COR-L47 (cell line): ENCODE results near the gene CEBPB.
A peak's percentile ranks its signal among the peaks of the same experiment; 100 is the strongest.
"Not testable (repeated sequence)": the region's sequence is repeated elsewhere in the genome, so short reads cannot be mapped to it uniquely, and the experiment has no call there.

Experiments used
- DNase-seq: peaks from one replicate; lab custom pipeline; 2025; lab: John Stamatoyannopoulos, UW

The CEBPB gene

DNA sequence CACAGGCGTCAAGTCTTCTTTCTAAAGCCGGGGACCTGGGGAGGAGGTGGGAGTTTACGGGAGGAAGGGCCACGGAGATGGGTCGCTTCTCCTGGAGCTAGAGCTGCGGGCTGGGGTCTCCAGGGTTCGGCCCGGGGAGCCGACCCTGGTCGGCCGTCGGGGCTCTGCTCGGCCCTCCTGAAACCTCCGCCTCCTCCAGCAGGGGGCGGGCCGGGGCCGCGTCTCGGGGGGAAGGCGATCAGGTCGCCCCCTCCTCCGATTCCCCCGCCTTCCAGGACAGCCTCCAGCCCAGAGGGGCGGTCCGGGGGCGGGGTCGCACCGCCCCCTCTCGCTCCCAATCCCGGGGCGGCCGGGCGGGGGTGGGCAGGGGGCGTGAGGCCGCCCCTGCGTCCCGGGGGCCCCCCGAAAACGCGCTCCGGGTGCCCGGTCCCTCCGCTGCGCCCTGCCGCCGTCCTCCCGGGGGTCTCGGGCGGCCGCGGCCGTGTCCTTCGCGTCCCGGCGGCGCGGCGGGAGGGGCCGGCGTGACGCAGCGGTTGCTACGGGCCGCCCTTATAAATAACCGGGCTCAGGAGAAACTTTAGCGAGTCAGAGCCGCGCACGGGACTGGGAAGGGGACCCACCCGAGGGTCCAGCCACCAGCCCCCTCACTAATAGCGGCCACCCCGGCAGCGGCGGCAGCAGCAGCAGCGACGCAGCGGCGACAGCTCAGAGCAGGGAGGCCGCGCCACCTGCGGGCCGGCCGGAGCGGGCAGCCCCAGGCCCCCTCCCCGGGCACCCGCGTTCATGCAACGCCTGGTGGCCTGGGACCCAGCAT, at the start of gene CEBPB:
Gene CEBPB, plus strand, starts transcription at position 580 of the 814 bp plus-strand sequence. Its CDS starts 204 bp downstream, at position 784.
- DNase-seq: peak; percentile 77

DNA sequence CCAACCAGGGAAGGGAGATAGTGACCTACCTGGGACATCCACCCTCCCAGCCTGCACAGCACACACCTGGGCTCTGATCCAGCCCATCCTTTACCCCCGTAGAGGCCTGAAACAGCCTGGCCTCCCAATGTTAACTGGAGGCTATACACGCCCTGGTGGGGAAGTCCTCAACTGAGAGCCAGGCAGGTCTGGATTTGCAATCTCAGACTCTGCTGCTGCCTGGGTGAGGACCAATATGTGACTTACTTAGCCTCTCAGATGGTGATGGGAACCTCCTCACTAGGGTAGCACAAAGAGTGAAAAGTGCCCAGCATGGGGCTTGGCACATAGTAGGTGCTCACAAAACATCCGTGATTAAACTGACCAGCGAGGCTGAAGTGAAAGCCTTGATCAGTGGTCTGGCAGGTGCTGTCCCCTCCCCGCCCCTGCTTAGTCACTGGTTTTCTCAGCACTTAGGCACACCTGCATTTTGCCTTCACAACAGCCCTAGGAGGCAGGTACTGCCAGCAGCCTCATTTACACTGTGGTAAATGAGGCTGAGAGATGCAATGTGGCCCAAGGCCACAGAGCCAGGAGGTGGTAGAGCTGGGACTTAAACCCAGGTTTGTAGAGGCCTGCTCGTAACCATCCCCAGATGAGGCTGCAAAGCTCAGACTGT, 49.5 kb upstream of the CEBPB start:
- DNase-seq: no peak

DNA sequence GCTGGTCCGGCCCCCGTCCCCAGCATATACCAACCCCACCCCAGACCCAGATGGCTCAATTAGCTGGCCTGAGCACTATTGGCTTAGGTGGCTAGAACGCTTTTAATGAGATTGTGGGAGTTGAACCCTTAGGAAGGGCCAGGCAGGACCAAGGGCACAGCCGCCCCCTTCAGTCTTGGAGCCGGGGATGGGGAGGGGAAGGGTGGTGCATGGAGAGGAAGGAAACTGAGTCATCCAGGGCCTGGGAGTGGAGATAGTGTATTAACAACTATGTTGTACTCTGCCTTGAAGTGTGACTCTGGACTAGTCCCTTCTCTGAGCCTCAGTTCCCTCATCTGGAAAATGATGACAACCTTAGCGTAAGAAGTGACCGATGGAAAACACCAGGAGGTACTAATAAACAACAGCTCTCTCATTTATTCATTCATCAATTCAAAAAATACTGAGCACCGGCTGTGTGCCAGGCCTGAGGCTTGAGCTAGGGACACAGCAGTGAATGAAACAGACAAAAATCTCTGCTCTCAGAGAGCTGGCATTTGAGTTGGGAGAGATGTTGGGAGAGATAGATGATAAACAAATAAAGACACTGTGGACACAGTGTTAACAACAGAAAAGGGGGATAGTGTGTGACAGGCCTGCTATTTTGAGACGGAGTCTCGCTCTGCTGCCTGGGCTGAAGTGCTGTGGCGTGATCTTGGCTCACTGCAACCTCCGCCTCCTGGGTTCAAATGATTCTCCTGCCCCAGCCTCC, 48.6 kb upstream of the CEBPB start:
- no peak for DNase-seq

DNA sequence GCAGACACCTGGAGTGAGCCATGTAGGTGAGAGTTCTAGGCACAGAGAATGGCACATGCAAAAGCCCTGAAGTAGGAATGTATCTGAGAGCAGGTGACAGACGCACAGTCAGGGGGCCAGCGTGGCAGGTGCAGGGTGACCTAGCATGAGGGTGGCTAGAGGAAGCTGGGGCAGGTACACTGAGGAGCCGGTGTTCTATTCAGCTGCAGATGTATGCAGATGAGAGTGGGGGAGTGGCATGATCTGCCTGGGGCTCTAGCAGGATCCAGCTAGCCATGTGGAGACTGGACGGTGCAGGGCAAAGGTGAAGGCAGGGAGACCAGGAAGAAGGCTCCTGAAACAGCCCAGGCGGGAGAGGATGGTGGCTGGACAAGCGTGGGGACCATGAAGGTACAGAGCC, 47.8 kb upstream of the CEBPB start:
- DNase-seq: no peak

DNA sequence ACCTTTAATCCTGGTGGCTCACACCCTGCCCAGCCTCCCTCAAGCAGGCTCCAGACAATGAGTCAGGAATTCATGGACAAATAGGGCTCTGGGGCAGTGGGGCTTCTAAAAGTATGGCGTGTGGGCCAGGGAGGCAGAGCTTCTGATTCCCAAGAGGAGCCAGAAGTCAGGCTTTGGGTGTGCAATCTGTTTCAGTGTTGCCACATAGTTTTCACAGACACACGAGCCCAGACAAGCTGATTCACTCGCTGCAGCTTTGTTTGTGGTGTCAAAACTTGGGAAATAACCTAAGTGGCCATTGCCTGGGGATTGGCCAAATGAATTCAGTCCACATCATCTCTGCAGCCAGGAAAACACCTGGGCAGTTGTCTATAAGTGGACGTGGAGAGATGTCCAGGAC, 46.3 kb upstream of the CEBPB start:
- DNase-seq: no peak

DNA sequence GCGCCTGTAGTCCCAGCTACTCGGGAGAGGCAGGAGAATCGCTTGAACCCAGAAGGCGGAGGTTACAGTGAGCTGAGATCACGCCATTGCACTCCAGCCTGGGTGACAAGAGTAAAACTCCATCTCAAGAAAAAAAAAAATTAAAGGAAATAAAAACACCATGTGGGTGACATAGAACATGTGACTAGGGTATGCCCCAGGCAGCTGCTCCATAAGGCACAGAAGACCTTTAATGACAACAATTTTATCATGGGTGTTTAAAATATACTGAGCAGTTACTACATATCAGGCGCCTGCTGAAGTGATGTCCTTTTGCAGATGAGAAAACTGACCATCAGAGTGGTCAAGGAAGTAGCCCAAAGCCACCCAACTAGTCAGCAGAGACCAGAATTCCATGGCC, 45.1 kb upstream of the CEBPB start:
- no peak for DNase-seq

DNA sequence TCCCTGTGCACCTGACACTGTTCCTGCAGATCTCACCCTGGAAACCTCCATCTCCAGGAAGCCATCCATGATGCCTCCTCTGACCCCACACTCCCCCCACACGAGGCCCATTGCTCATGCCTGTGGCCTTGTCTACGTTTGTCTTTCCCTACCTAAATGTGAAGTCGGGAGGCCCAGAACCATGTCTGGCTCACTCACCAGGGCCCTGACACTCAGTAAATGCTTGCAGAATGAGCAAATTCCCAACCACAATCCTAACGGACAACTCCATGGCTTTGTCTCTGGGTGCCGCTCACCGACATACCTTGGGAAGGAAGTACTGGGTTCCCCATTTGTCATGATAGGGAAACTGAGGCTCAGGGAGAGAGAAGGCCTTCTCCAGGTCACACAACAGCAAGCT, 44.4 kb upstream of the CEBPB start:
- no peak for DNase-seq

DNA sequence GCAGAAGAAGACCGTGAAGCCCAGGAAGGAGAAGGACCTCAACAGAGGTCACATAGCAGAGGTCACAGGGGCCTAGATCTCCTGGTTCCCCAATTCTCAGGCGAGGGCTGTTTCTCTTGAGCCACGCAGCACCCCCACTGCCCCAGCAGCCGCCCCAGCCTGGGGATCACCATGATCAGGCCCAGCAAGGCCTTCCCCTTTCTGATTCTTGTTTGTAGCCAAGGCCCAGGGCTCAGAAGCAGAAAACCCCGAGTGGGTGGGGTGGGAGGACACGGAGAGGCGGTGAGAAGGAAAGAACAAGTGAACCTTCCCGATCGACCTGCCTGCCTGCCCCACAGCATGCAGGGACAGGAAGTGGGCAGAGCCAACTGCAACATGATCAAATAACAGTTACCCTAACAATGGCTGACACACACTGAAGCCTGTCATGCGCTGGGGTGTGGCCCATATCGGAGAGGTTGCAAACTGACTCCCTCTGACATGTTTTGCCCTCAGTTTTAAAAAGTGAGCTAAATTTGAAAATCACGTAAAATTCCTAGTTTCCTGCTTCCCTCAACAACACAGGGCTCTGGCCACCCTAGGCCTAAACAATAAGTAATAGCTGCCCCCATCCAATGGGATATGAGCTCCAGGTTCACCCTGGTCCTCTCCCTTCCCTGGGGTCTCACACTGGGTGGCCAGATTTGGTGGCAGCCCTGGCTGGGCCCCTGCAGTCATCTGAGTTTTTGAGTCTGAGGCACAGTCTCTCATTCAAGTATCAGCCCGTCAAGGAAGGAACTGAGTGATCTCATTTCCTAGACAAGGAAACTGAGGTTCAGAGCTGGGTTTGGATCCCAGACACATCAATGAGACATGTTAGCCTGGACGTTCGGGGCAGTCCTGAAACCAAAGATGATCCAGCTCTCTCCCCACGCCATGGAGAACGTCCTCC, 43.6 kb upstream of the CEBPB start:
- no peak for DNase-seq

DNA sequence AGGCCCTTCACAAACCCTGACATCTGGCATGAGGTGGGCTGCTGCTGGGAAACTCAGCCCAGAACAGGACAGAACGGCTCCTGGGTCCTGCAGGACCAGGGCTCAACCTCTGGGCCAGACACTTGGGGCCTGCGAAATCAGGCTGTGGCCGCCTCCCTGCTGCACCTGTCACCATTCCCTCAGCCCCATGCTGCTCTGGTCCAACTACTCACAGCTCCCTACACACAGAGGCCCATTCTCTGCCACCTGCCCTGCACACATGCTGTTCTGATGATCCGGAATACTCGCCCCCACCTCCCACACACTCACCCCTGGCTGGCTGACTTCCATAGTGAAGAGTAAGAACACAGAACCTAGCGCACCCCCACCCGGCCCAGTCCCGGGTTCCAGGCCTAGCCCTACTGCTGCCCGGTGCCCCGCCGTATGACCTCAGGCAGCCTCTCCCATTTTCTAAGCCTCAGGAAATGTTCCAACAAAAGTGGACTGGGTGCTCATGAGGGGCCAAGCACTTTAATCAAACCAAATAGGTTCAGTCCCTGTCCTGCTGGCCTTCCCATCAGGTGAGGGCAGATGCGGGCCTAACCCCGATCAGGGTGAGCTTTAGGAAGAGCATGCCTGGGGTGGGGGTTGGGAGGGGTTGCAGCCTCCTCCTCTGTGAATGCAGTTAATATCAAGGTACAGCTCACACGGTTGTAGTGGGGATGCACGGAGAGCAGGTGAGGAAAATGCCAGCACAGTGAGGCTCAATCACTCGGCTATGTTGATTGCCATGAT, 41.0 kb upstream of the CEBPB start:
- DNase-seq: no peak

DNA sequence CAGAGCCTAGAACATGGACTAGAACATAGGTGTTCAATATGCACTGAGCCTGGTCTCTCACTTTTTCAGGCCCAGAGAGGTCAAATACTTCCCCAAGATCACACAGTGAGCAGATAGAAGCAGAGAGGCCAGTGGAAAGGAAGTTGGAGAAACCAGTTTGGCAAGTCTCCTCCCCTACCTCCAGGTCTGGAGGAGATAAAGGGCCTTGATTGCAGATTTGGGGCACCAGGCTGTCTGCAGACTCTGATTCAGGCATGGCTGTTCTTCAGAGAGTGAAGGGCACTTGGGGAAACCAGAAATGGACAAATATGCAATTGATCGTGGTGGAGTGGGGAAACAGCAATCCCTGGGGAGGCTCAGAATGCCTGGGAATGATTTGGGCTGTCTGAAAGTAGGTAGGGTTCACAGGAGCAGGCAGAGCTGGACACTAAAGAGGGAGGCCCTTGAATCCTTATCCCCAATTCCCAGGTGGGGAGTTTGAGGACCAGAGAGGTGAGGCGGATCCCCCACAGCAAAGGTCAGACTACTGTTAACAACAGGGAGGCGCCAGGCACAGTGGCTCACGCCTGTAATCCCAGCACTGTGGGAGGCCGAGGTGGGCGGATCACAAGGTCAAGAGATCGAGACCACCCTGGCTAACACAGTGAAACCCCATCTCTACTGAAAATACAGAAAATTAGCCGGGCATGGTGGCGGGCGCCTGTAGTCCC, 39.4 kb upstream of the CEBPB start:
- no peak for DNase-seq

DNA sequence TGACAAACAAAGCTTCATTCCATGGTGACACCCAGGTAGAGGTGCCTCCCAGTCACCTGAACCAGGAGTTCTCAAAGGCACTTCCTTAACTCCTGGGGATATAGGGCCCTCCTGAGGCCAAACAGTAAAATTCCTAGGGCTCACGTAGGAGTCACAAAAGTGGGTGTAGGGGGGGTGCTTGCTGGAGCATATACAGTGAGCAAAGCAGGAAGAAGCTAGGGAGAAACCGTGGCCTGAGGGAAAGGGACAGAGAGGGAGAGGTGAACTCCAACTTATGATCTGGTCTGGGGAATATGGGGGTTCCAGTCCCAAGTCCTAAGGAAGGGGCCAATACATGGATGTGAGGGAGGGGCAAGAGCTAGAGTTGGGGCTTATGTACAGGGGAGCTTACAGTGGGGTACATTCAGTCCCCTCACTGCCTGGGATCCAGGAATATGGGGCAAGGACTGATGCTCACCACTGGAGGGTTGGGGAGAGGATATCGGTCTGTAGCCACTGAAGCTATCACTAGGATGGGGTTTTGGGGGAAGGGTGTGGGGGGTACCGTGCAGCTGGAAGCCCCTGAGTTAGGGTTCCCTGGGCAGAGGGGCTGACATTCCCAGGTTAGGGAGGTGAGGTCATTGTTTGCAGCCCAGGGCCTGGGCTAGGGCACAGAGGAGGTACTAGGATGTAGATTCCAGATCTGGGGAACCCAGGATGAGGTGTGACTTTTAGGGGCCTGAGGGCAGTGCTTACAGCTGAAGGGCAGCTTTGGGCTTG, 38.1 kb upstream of the CEBPB start:
- DNase-seq: peak; percentile 26

DNA sequence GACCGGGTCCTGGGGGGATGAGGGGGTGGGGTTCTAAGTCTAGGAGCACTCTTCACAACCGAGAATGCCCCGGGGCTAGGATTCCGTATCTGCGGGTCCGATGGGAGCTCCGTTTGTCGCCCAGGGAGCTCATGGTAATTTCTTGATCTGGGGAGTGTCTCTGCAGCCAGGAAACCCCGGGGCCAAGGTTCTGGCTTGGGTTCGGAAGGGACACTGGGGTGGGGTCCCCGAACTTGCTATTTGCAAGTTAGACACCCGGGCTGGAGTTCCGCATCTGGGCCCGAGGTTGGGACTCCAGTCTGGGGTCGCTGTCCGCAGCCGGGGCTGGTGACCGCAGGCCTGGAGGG, 37.5 kb upstream of the CEBPB start:
- no peak for DNase-seq

DNA sequence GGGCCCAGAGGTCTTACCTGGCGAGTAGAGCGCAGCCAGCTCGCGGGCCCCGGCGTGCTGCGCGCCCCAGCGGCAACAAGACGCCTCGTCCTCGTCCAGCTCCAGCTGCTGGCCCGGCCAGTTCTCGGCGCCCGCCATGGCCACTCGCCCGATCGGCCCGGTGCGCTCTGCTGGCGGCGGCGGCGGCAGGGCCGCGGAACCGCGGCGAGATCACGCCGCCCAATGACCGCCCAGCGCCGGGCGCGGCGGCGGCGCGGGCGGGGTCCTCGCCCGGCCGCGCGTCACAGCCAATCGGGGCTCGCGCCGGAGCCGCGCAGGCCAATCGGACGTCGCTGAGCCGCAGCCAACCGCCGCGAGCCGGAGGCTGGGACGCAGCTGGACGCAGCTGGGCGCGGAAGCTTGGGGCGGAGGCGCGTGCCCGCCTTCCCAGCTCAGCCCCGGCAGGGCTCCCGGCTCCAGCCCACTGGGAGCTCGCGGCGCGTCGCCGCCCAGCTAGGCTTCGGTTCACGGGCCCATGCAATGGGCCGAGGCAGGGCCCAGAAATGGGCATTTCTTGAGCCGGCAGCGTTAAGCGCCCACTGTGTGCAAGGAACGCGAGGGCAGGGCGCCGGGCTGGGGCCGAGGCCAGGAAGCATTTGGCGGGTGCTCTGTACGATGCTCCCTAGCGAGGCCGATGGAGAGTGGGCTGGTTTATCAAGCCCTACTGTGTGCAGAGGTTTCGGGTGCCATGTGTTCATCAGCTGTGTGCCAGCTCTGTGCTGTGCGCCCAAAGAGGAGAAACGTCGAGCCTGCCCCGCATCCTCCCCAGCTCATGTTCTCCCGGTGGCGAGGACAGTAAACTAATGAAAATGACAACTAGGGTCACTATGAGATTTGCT, 36.9 kb upstream of the CEBPB start, which contains the start of gene PEDS1:
Gene PEDS1, minus strand, starts transcription at position 224 of the 878 bp plus-strand sequence. Its CDS starts 86 bp downstream, at position 138.
- peak; percentile 89 for DNase-seq

DNA sequence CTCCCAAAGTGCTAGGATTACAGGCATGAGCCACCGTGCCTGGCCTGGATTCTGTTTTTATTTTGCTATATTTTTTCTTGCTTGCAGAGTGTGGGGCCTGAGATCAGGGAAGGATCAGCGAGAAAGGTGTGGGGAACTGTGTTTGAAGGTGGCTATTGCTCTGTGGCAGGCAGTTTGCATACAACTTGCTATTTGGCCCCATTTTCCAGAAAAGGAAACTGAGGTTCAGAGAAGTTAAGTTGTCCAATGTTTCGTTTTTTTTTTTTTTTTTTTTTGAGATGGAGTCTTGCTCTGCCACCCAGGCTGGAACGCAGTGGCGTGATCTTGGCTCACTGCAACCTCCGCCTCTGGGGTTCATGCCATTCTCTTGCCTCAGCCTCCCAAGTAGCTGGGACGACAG, 29.1 kb upstream of the CEBPB start:
- not testable (repeated sequence) for DNase-seq

DNA sequence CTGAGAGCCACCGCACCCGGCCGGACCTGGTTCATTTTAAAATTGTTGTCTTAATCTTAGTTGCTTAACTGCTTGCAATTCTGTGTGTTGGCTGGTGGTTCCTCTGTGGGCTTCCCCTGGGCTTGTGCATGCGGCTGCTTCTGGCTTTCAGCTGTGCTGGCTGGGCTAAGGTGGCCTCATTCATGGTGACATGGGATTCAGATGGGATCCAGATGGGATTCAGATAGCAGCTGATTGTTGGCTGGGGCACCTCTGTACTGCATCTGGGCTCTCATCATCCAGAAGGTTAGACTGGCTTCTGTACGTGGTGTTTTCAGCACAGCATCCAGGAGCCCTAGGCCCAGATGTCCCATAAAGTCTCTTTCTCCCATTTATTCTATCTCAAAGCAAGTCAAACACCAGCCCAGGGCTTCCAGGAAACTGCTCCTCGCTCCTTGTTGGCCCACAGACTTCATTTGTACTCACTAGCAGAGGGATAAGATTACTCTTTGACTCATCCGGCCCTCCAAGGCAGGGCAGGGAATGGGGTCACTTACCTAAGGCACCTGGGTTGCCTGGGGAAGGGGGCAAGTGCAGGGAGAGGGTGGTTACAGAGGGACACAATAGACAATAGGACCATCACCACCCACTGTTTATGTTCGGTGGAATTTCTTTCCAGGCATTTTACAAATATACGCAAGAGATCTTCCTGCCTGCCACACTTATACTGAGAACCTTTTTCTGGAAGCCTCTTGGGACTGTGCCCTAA, 26.9 kb upstream of the CEBPB start:
- no peak for DNase-seq

DNA sequence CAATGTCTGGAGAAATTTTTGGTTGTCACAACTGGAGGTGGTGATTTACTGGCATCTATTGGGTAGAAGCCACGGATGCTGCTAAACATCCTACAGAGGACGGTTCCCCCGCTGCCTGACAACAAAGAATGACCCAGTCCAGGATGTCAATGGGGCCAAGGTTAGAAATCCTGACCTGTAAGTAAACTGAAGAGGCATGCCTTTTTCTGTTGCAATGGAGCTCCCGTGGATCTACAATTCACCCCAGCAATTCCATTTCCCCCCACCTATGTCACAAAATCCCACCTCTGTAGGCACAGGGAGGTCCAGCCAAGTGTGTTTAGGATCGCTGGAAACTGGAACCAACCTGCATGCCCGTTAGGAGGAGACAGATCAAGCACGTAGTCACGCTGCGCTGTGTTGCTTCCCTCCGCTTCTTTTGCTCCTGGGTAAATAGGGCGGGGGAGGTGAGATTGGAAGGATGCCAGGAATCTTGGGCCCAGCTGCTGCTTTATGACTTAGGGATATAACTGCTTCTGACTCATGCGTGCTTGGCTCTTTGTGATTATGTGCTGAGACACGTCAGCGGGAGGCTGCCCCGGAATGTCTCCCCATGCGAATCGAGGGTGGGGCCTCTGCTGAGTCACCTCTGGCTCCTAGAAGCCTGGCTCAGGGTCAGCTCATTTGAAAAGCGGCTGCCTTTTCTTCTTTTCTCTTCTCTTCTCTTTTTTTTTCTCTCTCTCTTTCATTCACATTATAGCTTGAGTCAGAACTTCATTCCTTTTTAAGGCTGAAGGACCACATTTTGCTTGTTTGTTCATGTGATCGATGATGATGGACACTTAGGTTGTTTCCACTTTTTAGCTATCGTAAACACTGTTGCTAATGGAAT, 24.7 kb upstream of the CEBPB start:
- peak; percentile 97 for DNase-seq

DNA sequence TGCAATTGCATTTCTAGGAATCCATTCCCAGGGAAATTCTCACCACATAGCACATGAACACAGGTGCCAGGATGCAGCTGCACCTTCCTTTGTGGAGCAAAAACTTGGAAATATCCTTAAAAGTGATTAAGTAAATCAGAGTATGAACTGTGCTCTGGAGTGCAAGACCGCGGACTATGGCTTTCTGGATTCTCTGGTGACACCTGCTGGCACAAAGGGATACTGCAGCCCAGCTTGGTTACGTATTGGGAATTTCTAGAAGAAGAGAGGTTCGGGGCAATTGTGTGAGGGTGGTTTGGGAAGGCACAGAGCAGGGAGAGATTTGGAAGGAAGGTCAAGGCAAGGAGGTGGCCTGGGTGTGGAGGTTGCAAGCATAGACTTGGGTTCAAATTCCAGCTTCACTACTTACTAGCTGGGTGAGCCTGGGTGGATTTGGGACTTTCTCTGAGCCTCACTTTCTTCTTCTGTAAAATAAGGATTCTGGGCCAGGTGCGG, 21.3 kb upstream of the CEBPB start:
- peak; percentile 46 for DNase-seq
